Liver (tissue), 9 donors: ENCODE results near the gene MGST3. TPM values are rescaled to one million over a fixed set of nuclear protein-coding genes. Genes with fewer than 3 reads are reported as not detected.

ENCODE experiments used
- DNase-seq: peaks from one replicate; pipeline ENCODE4 v3.0.0-alpha.2; 2017; ENCODE audit warnings: low spot score
- H3K27ac ChIP-seq, 2 donors: one replicate each; pipeline ENCODE4 v1.7.0; 2013; ENCODE audit warnings: inconsistent platforms in 2 of 2, low read length in 2 of 2, control low read depth in 1 of 2, low read depth in 1 of 2, mild to moderate bottlenecking in 1 of 2
- H3K27me3 ChIP-seq, 4 donors: one replicate each; pipeline versions ENCODE4 v1.6.1 to v1.7.0; 2013; ENCODE audit warnings: low read length in 3 of 4, inconsistent platforms in 1 of 4, mild to moderate bottlenecking in 1 of 4, moderate library complexity in 1 of 4; ENCODE audit not compliant: control insufficient read depth in 4 of 4, insufficient read depth in 4 of 4
- H3K36me3 ChIP-seq, 4 donors: one replicate each; pipeline versions ENCODE4 v1.6.1 to v1.7.0; 2013; ENCODE audit warnings: low read length in 3 of 4, mild to moderate bottlenecking in 3 of 4, low read depth in 1 of 4, moderate library complexity in 1 of 4; ENCODE audit not compliant: control insufficient read depth in 4 of 4, insufficient read depth in 3 of 4
- H3K4me1 ChIP-seq, 4 donors: one replicate each; pipeline versions ENCODE4 v1.6.1 to v1.7.0; 2013; ENCODE audit warnings: low read length in 3 of 4, mild to moderate bottlenecking in 3 of 4, moderate library complexity in 1 of 4; ENCODE audit not compliant: control insufficient read depth in 4 of 4, insufficient read depth in 4 of 4
- H3K4me3 ChIP-seq, 3 donors: one replicate each; pipeline versions ENCODE4 v1.6.1 to v1.7.0; 2013; ENCODE audit warnings: low read length in 3 of 3, control low read depth in 1 of 3, low read depth in 1 of 3, mild to moderate bottlenecking in 1 of 3
- H3K9ac ChIP-seq, 2 donors: one replicate each; pipeline ENCODE4 v1.7.0; 2013; ENCODE audit warnings: low read length in 2 of 2, mild to moderate bottlenecking in 2 of 2, moderate library complexity in 2 of 2, control low read depth in 1 of 2, low read depth in 1 of 2
- H3K9me3 ChIP-seq, 4 donors: one replicate each; pipeline versions ENCODE4 v1.6.1 to v1.7.0; 2013; ENCODE audit warnings: low read length in 3 of 4; ENCODE audit not compliant: control insufficient read depth in 4 of 4
- EGR1 ChIP-seq, 2 donors: IDR thresholded peaks; 2 replicates each; pipeline ENCODE4 v1.6.1; 2016 to 2018; ENCODE audit warnings: antibody characterized with exemption in 2 of 2, low read depth in 2 of 2
- FOXA1 ChIP-seq: IDR thresholded peaks from 2 replicates; pipeline ENCODE4 v1.6.1; 2016; ENCODE audit warnings: antibody characterized with exemption
- FOXA2 ChIP-seq: IDR thresholded peaks from 2 replicates; pipeline ENCODE4 v1.6.1; 2016; ENCODE audit warnings: antibody characterized with exemption
- GABPA ChIP-seq, 2 donors: IDR thresholded peaks in 1 of 2; conservative IDR thresholded peaks in 1 of 2; 2 replicates each; pipeline ENCODE4 v1.6.1; 2016; ENCODE audit warnings: antibody characterized with exemption in 2 of 2, mild to moderate bottlenecking in 1 of 2, moderate library complexity in 1 of 2
- HNF4A ChIP-seq, 2 donors: conservative IDR thresholded peaks; 2 replicates each; pipeline ENCODE4 v1.6.1; 2016; ENCODE audit warnings: antibody characterized with exemption in 2 of 2, mild to moderate bottlenecking in 2 of 2
- HNF4G ChIP-seq: IDR thresholded peaks from 2 replicates; pipeline ENCODE4 v1.6.1; 2016; ENCODE audit warnings: antibody characterized with exemption
- JUND ChIP-seq, 2 donors: IDR thresholded peaks; 2 replicates each; pipeline ENCODE4 v1.6.1; 2016; ENCODE audit warnings: antibody characterized with exemption in 2 of 2
- NR2F2 ChIP-seq: IDR thresholded peaks from 2 replicates; pipeline ENCODE4 v1.6.1; 2016; ENCODE audit warnings: antibody characterized with exemption
- RAD21 ChIP-seq, 2 donors: IDR thresholded peaks; 2 replicates each; pipeline ENCODE4 v1.6.1; 2016; ENCODE audit warnings: antibody characterized with exemption in 2 of 2, mild to moderate bottlenecking in 2 of 2
- RXRA ChIP-seq, 2 donors: IDR thresholded peaks; 2 replicates each; pipeline ENCODE4 v1.6.1; 2017 to 2018; ENCODE audit warnings: antibody characterized with exemption in 2 of 2, mild to moderate bottlenecking in 1 of 2
- SP1 ChIP-seq: IDR thresholded peaks from 2 replicates; pipeline ENCODE4 v1.6.1; 2018; ENCODE audit warnings: antibody characterized with exemption, mild to moderate bottlenecking
- YY1 ChIP-seq: IDR thresholded peaks from 2 replicates; pipeline ENCODE4 v1.6.1; 2016; ENCODE audit warnings: antibody characterized with exemption, mild to moderate bottlenecking
- WGBS: extraction: QIAGEN DNeasy Blood & Tissue Kit; methylation state at CpG from one replicate; pipeline ENCODE4 v1.1.7; 2013; 5-methylcytosine and 5-hydroxymethylcytosine counted together
- polyA plus RNA-seq, 2 donors: library from polyadenylated mRNA; stranded (reverse) in 1 of 2; unstranded in 1 of 2; fragments of 200-250 nt in 1 of 2; fragments of >200 nt in 1 of 2; fragmentation: Nextera tagmentation in 1 of 2; extraction: Ambion mirVana in 1 of 2; gene quantifications; one replicate each; pipeline versions ENCODE4 v1.2.1 to v1.2.3, GENCODE V29; 2013 to 2015
- total RNA-seq, 2 donors: library from RNA; depleted of rRNA; stranded (reverse); fragments of >200 nt; gene quantifications; one replicate each; pipeline ENCODE4 v1.2.3, GENCODE V29; 2014
- TF ChIP-seq, protein P1 (sequence below): fragments of 150-350 bp; IDR thresholded peaks from 2 replicates; pipeline ENCODE4 v1.5.1; 2017; ENCODE audit warnings: improper control_type of control experiment, low read depth, low read length; ENCODE audit not compliant: missing input control
- TF ChIP-seq, protein P2 (sequence below): IDR thresholded peaks from 2 replicates; pipeline ENCODE4 v1.6.1; 2016; ENCODE audit warnings: antibody characterized with exemption, mild to moderate bottlenecking
- TF ChIP-seq, protein P3 (sequence below): IDR thresholded peaks from 2 replicates; pipeline ENCODE4 v1.6.1; 2016; ENCODE audit warnings: antibody characterized with exemption
- TF ChIP-seq, protein P4 (sequence below): IDR thresholded peaks from 2 replicates; pipeline ENCODE4 v1.6.1; 2016; ENCODE audit warnings: antibody characterized with exemption
- TF ChIP-seq, protein P5 (sequence below): IDR thresholded peaks from 2 replicates; pipeline ENCODE4 v1.6.1; 2016; ENCODE audit warnings: antibody characterized with exemption
- donor health status: healthy.
- donor health status: healthy.
- donor health status: healthy.
- donor health status: healthy.
- donor health status: healthy.

The MGST3 gene
- total and polyA plus RNA-seq, 4 donors, result 68.7 to 307 (median 181) TPM

DNA sequence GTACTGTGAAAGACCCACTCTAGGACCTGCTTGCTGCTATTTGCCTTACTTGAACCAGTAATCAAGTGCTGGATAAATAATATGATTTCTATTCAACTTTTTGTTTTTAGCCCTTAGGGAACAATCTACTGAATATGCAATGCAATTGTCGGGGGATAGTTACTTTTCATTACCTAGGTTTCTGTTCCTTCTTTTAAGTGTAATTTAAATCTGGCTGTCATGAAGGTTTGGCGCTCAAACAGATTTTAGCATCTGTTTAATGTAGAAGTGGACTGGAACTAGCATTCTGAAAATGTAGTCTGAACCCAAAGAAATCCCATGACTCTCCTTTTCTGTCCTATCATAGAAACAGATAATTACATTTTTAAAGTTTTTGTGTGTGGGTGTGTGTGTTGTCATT, 4.8 kb downstream of the MGST3 start:
- H3K4me1 ChIP-seq, result peaks cover 9 to 45% (median 41%) of the 10 kb centered on the region in 4 donors
- H3K9ac ChIP-seq, result no peak overlapping the region
- no peaks in the 10 kb centered on the region for H3K9me3 ChIP-seq
- DNase-seq, result no peak
- H3K36me3 ChIP-seq, result no peaks in the 10 kb centered on the region
- TF ChIP-seq GABPA (IDR thresholded peaks at IDR 0.05 in 1 of 2, conservative IDR thresholded peaks at IDR 0.05 in 1 of 2) (no peak), JUND (IDR thresholded peaks at IDR 0.05) (no peak), HNF4A (conservative IDR thresholded peaks at IDR 0.05) (no peak), NR2F2 (no peak), HNF4G (no peak), SP1 (no peak), RAD21 (IDR thresholded peaks at IDR 0.05) (no peak)
- TF ChIP-seq, protein P1, sequence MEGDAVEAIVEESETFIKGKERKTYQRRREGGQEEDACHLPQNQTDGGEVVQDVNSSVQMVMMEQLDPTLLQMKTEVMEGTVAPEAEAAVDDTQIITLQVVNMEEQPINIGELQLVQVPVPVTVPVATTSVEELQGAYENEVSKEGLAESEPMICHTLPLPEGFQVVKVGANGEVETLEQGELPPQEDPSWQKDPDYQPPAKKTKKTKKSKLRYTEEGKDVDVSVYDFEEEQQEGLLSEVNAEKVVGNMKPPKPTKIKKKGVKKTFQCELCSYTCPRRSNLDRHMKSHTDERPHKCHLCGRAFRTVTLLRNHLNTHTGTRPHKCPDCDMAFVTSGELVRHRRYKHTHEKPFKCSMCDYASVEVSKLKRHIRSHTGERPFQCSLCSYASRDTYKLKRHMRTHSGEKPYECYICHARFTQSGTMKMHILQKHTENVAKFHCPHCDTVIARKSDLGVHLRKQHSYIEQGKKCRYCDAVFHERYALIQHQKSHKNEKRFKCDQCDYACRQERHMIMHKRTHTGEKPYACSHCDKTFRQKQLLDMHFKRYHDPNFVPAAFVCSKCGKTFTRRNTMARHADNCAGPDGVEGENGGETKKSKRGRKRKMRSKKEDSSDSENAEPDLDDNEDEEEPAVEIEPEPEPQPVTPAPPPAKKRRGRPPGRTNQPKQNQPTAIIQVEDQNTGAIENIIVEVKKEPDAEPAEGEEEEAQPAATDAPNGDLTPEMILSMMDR, result no peak
- TF ChIP-seq, protein P2, sequence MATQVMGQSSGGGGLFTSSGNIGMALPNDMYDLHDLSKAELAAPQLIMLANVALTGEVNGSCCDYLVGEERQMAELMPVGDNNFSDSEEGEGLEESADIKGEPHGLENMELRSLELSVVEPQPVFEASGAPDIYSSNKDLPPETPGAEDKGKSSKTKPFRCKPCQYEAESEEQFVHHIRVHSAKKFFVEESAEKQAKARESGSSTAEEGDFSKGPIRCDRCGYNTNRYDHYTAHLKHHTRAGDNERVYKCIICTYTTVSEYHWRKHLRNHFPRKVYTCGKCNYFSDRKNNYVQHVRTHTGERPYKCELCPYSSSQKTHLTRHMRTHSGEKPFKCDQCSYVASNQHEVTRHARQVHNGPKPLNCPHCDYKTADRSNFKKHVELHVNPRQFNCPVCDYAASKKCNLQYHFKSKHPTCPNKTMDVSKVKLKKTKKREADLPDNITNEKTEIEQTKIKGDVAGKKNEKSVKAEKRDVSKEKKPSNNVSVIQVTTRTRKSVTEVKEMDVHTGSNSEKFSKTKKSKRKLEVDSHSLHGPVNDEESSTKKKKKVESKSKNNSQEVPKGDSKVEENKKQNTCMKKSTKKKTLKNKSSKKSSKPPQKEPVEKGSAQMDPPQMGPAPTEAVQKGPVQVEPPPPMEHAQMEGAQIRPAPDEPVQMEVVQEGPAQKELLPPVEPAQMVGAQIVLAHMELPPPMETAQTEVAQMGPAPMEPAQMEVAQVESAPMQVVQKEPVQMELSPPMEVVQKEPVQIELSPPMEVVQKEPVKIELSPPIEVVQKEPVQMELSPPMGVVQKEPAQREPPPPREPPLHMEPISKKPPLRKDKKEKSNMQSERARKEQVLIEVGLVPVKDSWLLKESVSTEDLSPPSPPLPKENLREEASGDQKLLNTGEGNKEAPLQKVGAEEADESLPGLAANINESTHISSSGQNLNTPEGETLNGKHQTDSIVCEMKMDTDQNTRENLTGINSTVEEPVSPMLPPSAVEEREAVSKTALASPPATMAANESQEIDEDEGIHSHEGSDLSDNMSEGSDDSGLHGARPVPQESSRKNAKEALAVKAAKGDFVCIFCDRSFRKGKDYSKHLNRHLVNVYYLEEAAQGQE, result no peak
- TF ChIP-seq, protein P3, sequence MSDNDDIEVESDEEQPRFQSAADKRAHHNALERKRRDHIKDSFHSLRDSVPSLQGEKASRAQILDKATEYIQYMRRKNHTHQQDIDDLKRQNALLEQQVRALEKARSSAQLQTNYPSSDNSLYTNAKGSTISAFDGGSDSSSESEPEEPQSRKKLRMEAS, result no peak
- TF ChIP-seq, protein P4, sequence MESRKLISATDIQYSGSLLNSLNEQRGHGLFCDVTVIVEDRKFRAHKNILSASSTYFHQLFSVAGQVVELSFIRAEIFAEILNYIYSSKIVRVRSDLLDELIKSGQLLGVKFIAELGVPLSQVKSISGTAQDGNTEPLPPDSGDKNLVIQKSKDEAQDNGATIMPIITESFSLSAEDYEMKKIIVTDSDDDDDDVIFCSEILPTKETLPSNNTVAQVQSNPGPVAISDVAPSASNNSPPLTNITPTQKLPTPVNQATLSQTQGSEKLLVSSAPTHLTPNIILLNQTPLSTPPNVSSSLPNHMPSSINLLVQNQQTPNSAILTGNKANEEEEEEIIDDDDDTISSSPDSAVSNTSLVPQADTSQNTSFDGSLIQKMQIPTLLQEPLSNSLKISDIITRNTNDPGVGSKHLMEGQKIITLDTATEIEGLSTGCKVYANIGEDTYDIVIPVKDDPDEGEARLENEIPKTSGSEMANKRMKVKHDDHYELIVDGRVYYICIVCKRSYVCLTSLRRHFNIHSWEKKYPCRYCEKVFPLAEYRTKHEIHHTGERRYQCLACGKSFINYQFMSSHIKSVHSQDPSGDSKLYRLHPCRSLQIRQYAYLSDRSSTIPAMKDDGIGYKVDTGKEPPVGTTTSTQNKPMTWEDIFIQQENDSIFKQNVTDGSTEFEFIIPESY, result no peak
- WGBS, result 48% methylated on average over 2 of the region's 2 CpGs
- H3K4me3 ChIP-seq, result no peak overlapping the region
- no peak overlapping the region for H3K27ac ChIP-seq
- H3K27me3 ChIP-seq, result no peaks in the 10 kb centered on the region

DNA sequence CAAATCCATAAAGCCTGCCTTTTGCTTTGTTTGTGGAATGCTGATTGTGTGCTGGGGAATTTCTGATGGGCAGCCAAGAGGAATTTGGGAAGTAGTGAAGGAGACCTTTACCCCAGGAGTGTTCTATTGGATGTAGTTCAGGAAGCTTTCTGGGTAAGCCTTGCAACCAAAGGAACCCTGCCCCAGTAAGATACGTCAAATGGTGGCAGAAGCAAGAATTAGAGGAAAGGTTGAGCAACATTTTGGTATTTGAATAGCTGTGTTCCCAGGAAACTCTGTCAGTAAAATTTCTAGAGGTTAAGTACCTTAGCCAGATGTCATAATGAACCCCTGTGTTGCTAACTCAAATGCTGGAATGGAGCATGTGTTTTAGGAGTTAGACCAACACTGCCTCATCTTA, 6.4 kb downstream of the MGST3 start:
- no peak for DNase-seq
- no peak overlapping the region for H3K9ac ChIP-seq
- WGBS, result 8% methylated on average over 1 of the region's 1 CpG
- no peak overlapping the region for H3K4me3 ChIP-seq
- peak overlapping the region; percentile 52 to 79 for H3K27ac ChIP-seq
- no peaks in the 10 kb centered on the region for H3K9me3 ChIP-seq
- no peaks in the 10 kb centered on the region for H3K36me3 ChIP-seq
- peaks cover 12 to 35% (median 33%) of the 10 kb centered on the region in 4 donors for H3K4me1 ChIP-seq
- H3K27me3 ChIP-seq, result no peaks in the 10 kb centered on the region
- TF ChIP-seq HNF4A (conservative IDR thresholded peaks at IDR 0.05), result peak; percentile 86 to 95
- peak in 1 of 2 donors; percentile 35 for TF ChIP-seq GABPA (IDR thresholded peaks at IDR 0.05 in 1 of 2, conservative IDR thresholded peaks at IDR 0.05 in 1 of 2)
- peak; percentile 97 to 99 for TF ChIP-seq RXRA (IDR thresholded peaks at IDR 0.05)
- TF ChIP-seq JUND (IDR thresholded peaks at IDR 0.05), result peak; percentile 60 to 94
- peak in 1 of 2 donors; percentile 74 for TF ChIP-seq EGR1 (IDR thresholded peaks at IDR 0.05; ENCODE audit: low read depth in 2 of 2)
- TF ChIP-seq, protein P3, result peak; percentile 66
- peak; percentile 42 to 45 for TF ChIP-seq RAD21 (IDR thresholded peaks at IDR 0.05)
- TF ChIP-seq HNF4G, result peak; percentile 63
- peak; percentile 59 for TF ChIP-seq FOXA2
- peak; percentile 82 for TF ChIP-seq FOXA1
- TF ChIP-seq, protein P1, result no peak
- peak; percentile 83 for TF ChIP-seq YY1
- TF ChIP-seq, protein P2, result peak; percentile 85
- TF ChIP-seq, protein P5, sequence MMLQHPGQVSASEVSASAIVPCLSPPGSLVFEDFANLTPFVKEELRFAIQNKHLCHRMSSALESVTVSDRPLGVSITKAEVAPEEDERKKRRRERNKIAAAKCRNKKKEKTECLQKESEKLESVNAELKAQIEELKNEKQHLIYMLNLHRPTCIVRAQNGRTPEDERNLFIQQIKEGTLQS, result peak; percentile 29
